Measurements from ENCODE around the gene CFAP300.

GRCh38 chr11:102115557-102115956 is 68.3 kb downstream of the CFAP300 start:
- TF ChIP-seq, protein P1, sequence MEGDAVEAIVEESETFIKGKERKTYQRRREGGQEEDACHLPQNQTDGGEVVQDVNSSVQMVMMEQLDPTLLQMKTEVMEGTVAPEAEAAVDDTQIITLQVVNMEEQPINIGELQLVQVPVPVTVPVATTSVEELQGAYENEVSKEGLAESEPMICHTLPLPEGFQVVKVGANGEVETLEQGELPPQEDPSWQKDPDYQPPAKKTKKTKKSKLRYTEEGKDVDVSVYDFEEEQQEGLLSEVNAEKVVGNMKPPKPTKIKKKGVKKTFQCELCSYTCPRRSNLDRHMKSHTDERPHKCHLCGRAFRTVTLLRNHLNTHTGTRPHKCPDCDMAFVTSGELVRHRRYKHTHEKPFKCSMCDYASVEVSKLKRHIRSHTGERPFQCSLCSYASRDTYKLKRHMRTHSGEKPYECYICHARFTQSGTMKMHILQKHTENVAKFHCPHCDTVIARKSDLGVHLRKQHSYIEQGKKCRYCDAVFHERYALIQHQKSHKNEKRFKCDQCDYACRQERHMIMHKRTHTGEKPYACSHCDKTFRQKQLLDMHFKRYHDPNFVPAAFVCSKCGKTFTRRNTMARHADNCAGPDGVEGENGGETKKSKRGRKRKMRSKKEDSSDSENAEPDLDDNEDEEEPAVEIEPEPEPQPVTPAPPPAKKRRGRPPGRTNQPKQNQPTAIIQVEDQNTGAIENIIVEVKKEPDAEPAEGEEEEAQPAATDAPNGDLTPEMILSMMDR (IDR thresholded peaks at IDR 0.05) = no peak
- TF ChIP-seq EZH2phosphoT487 (IDR thresholded peaks at IDR 0.05) (peak; percentile 57), EZH2 (IDR thresholded peaks at IDR 0.05) (no peak)
